Upper lobe of right lung (tissue), 1 donor: Measurements from ENCODE around the gene FNDC1. TPM values are rescaled to one million over a fixed set of nuclear protein-coding genes. Genes with fewer than 3 reads are reported as not detected.

Experiments used
- ATAC-seq: fragments of 200-7000 bp; cut with Tn5 transposase; one replicate; pipeline ENCODE4 v1.9.1; 2020; ENCODE audit warnings: mild to moderate bottlenecking, moderate library complexity
- DNase-seq: peaks from one replicate; pipeline ENCODE4 v3.0.0-alpha.2; 2020
- H3K27ac ChIP-seq: fragments of 200-600 bp; one replicate; pipeline ENCODE4 v1.8.0; 2022
- H3K27me3 ChIP-seq: fragments of 200-600 bp; one replicate; pipeline ENCODE4 v1.8.0; 2022; ENCODE audit warnings: mild to moderate bottlenecking
- H3K36me3 ChIP-seq: fragments of 200-600 bp; one replicate; pipeline ENCODE4 v1.8.0; 2022
- H3K4me1 ChIP-seq: fragments of 200-600 bp; one replicate; pipeline ENCODE4 v1.8.0; 2022
- H3K4me3 ChIP-seq: fragments of 200-600 bp; one replicate; pipeline ENCODE4 v1.8.0; 2022; ENCODE audit warnings: mild to moderate bottlenecking
- H3K9me3 ChIP-seq: fragments of 200-600 bp; one replicate; pipeline ENCODE4 v1.8.0; 2022
- CTCF ChIP-seq: fragments of 200-600 bp; IDR thresholded peaks from one replicate; pipeline ENCODE4 v1.8.0; 2022; ENCODE audit warnings: antibody characterized with exemption
- intact Hi-C: fragments of 100-400 bp; cut with DNase I; formaldehyde crosslinking; loops from one replicate; pipeline ENCODE4 v1.11.0; 2022
- total RNA-seq: library from RNA; stranded (reverse); fragmentation: NEBNext Ultra II Directional; extraction: Animal tissue kit (Norgen Biotek cat#: 25700); gene quantifications from one replicate; pipeline ENCODE4 v1.2.1, GENCODE V29; 2021
- donor health status: DM: no; HTN: yes; CAD: no; lungs with severe emphysema.

Gene FNDC1
- total RNA-seq, 1 donor from 2014 or later, result 1.1 TPM

DNA sequence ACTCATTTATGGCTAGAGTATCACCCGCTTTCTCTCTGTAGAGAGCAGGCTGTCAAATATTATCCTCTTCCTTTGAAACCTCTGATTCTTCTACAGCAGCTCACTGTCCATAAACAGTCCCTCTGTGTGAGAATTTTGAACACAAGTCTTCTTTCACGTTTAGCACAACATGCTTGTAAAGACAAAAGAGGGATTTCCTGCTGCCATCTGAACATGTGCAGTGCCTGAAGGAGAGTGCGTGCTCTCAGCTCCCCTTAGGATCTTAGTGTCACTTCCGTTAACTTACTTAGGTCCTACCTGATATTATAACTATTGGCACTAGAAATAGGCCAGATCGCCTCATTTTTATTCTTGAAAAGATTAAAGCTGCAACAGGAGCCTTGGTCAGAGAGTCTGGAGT is 50.9 kb downstream of the FNDC1 start:
- H3K27ac ChIP-seq, result no peak overlapping the region
- intact Hi-C loops, result no loop called here
- no peak overlapping the region for H3K4me3 ChIP-seq
- TF ChIP-seq CTCF, result no peak
- DNase-seq, result no peak
- H3K27me3 ChIP-seq, result no peaks in the 10 kb centered on the region
- H3K9me3 ChIP-seq, result no peaks in the 10 kb centered on the region
- H3K36me3 ChIP-seq, result no peaks in the 10 kb centered on the region
- no peaks in the 10 kb centered on the region for H3K4me1 ChIP-seq
- ATAC-seq, result no peak

GRCh38 chr6:159221486-159222170 is 52.4 kb downstream of the FNDC1 start:
- DNase-seq, result no peak

DNA sequence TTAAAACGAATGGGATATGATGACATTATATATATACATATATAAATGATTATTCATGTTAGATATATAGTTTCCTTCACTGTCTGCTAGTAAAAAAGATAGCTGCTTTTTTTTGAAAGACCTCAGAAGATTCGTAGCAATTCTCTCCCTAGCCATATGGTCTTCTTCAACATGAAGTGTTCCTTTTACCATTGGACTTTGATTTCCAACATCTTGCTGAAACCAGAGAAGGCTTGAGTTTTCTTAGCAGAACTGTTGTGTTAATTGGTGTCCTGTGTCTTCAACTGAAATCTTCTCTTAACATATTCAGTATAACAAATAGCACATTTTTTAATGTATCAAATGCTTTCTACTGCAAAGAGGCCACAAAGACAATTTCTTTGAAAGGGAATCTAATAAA is 55.3 kb downstream of the FNDC1 start:
- Histone ChIP-seq H3K9me3 (no peaks in the 10 kb centered on the region), H3K4me1 (no peaks in the 10 kb centered on the region), H3K36me3 (no peaks in the 10 kb centered on the region), H3K4me3 (no peak overlapping the region), H3K27ac (no peak overlapping the region), H3K27me3 (no peaks in the 10 kb centered on the region)
- intact Hi-C loops, result no loop called here
- ATAC-seq, result no peak
- no peak for TF ChIP-seq CTCF
- DNase-seq, result no peak

More at GRCh38 chr6:159221486-159222170, 52.4 kb downstream of the FNDC1 start:
- H3K36me3 ChIP-seq, result no peaks in the 10 kb centered on the region
- no peak overlapping the region for H3K4me3 ChIP-seq
- no peak for TF ChIP-seq CTCF
- H3K4me1 ChIP-seq, result no peaks in the 10 kb centered on the region
- no peaks in the 10 kb centered on the region for H3K9me3 ChIP-seq
- no peaks in the 10 kb centered on the region for H3K27me3 ChIP-seq
- intact Hi-C loops, result no loop called here
- ATAC-seq, result no peak
- H3K27ac ChIP-seq, result no peak overlapping the region

DNA sequence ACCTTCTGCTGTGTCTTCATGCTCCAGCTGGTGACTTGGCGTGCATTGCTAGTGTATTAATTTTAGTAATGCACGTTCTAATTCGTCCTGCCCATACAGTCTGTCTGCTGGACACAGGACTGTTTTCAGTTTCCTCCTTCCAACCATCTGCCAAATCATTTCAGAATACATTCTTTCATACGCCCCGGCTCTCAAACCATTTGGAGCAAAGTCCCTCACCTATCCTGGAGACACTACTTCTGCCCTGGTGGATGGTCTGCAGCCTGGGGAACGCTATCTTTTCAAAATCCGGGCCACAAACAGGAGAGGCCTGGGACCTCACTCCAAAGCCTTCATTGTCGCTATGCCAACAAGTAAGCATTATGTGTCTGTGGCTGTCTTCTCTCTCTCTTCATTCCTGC is 60.5 kb downstream of the FNDC1 start:
- Histone ChIP-seq H3K4me1 (no peaks in the 10 kb centered on the region), H3K4me3 (no peak overlapping the region), H3K9me3 (no peaks in the 10 kb centered on the region), H3K27me3 (peaks cover 19% of the 10 kb centered on the region), H3K27ac (no peak overlapping the region), H3K36me3 (no peaks in the 10 kb centered on the region)
- no peak for ATAC-seq
- intact Hi-C loops, result no loop called here
- no peak for TF ChIP-seq CTCF
- no peak for DNase-seq

GRCh38 chr6:159232106-159232645 is 63.0 kb downstream of the FNDC1 start:
- no peaks in the 10 kb centered on the region for H3K4me1 ChIP-seq
- H3K4me3 ChIP-seq, result no peak overlapping the region
- H3K27ac ChIP-seq, result no peak overlapping the region
- no peak for TF ChIP-seq CTCF
- intact Hi-C loops, result no loop called here
- peaks cover 37% of the 10 kb centered on the region for H3K27me3 ChIP-seq
- no peak for DNase-seq
- H3K9me3 ChIP-seq, result no peaks in the 10 kb centered on the region
- H3K36me3 ChIP-seq, result no peaks in the 10 kb centered on the region
- ATAC-seq, result peak; percentile 10
